LNCaP clone FGC (cell line): ENCODE measurements around the gene TACR1.
"Not testable (repeated sequence)": the region's sequence is repeated elsewhere in the genome, so short reads cannot be mapped to it uniquely, and the experiment has no call there.

ENCODE experiments used
- DNase-seq: peaks from one replicate; pipeline ENCODE4 v3.0.0-alpha.2; 2011; ENCODE audit warnings: low read depth
- H3K4me3 ChIP-seq: 2 replicates; pipeline ENCODE4 v1.5.1; 2011; ENCODE audit warnings: mild to moderate bottlenecking, low read depth, low read length, control low read depth
- CTCF ChIP-seq: IDR thresholded peaks from 2 replicates; pipeline ENCODE4 v1.5.1; 2012; ENCODE audit warnings: mild to moderate bottlenecking; ENCODE audit not compliant: control insufficient read depth, insufficient read depth; ENCODE audit errors: extremely low read depth

TACR1 gene

GRCh38 chr2:75233965-75234364 is 34.6 kb upstream of the TACR1 start:
- no peak for TF ChIP-seq CTCF
- no peak for DNase-seq
- H3K4me3 ChIP-seq = no peak overlapping the region

- TF ChIP-seq CTCF = no peak
- DNase-seq = no peak
- H3K4me3 ChIP-seq = no peak overlapping the region
Measured at GRCh38 chr2:75226617-75227016, 27.3 kb upstream of the TACR1 start.

GRCh38 chr2:75226099-75226498 is 26.8 kb upstream of the TACR1 start:
- no peak for TF ChIP-seq CTCF
- no peak for DNase-seq
- no peak overlapping the region for H3K4me3 ChIP-seq

- TF ChIP-seq CTCF = no peak
- no peak overlapping the region for H3K4me3 ChIP-seq
- peak; percentile 41 for DNase-seq
Measured at GRCh38 chr2:75224636-75225094, 25.3 kb upstream of the TACR1 start.

GRCh38 chr2:75222527-75222926 is 23.2 kb upstream of the TACR1 start:
- TF ChIP-seq CTCF = no peak
- DNase-seq = no peak
- no peak overlapping the region for H3K4me3 ChIP-seq

- no peak for TF ChIP-seq CTCF
- H3K4me3 ChIP-seq = no peak overlapping the region
- DNase-seq = no peak
Measured at GRCh38 chr2:75221862-75222261, 22.5 kb upstream of the TACR1 start.

GRCh38 chr2:75219213-75219612 is 19.9 kb upstream of the TACR1 start:
- not testable (repeated sequence) for H3K4me3 ChIP-seq, DNase-seq
